ENCODE results near the gene PAQR6.
A peak's percentile ranks its signal among the peaks of the same experiment; 100 is the strongest.
"Not testable (repeated sequence)": the region's sequence is repeated elsewhere in the genome, so short reads cannot be mapped to it uniquely, and the experiment has no call there.

Gene PAQR6

GRCh38 chr1:156230473-156230837, 17.4 kb downstream of the PAQR6 start:
- DNase-seq (ENCODE audit: low read depth, low spot score), result no peak

GRCh38 chr1:156229809-156230472, 17.9 kb downstream of the PAQR6 start:
- no peak for DNase-seq (ENCODE audit: low read depth, low spot score)

- DNase-seq (ENCODE audit: low read depth, low spot score), result no peak
Measured at GRCh38 chr1:156228501-156228900, 19.4 kb downstream of the PAQR6 start.

GRCh38 chr1:156226782-156227181, 21.1 kb downstream of the PAQR6 start:
- no peak for DNase-seq (ENCODE audit: low read depth, low spot score)

- no peak for DNase-seq (ENCODE audit: low read depth, low spot score)
Measured at GRCh38 chr1:156226116-156226538, 21.7 kb downstream of the PAQR6 start.

- DNase-seq (ENCODE audit: low read depth, low spot score), result no peak
Measured at GRCh38 chr1:156225677-156226014, 22.2 kb downstream of the PAQR6 start.

GRCh38 chr1:156221986-156222692, 25.7 kb downstream of the PAQR6 start:
- DNase-seq (ENCODE audit: low read depth, low spot score), result no peak

- no peak for DNase-seq (ENCODE audit: low read depth, low spot score)
Measured at GRCh38 chr1:156220226-156220625, 27.6 kb downstream of the PAQR6 start.

GRCh38 chr1:156217871-156218270, 30.0 kb downstream of the PAQR6 start:
- no peak for DNase-seq (ENCODE audit: low read depth, low spot score)

- DNase-seq (ENCODE audit: low read depth, low spot score), result not testable (repeated sequence)
Measured at GRCh38 chr1:156216361-156217086, 31.3 kb downstream of the PAQR6 start.

GRCh38 chr1:156214024-156214748, 33.7 kb downstream of the PAQR6 start:
- DNase-seq (ENCODE audit: low read depth, low spot score), result no peak

GRCh38 chr1:156213644-156213966, 34.3 kb downstream of the PAQR6 start:
- no peak for DNase-seq (ENCODE audit: low read depth, low spot score)

GRCh38 chr1:156212833-156213643, 34.8 kb downstream of the PAQR6 start, which contains the start of gene PMF1:
Gene PMF1 (plus strand): TSS chr1:156213007. CDS start chr1:156213016, 9 bp downstream.
- DNase-seq (ENCODE audit: low read depth, low spot score), result peak; percentile 94

- no peak for DNase-seq (ENCODE audit: low read depth, low spot score)
Measured at GRCh38 chr1:156212130-156212529, 35.7 kb downstream of the PAQR6 start.

GRCh38 chr1:156211243-156211642, 36.6 kb downstream of the PAQR6 start:
- DNase-seq (ENCODE audit: low read depth, low spot score), result no peak

- DNase-seq (ENCODE audit: low read depth, low spot score), result no peak
Measured at GRCh38 chr1:156204686-156205085, 43.2 kb downstream of the PAQR6 start.

- no peak for DNase-seq (ENCODE audit: low read depth, low spot score)
Measured at GRCh38 chr1:156203331-156203730, 44.5 kb downstream of the PAQR6 start.

GRCh38 chr1:156200044-156200443, 47.8 kb downstream of the PAQR6 start:
- DNase-seq (ENCODE audit: low read depth, low spot score), result no peak

- no peak for DNase-seq (ENCODE audit: low read depth, low spot score)
Measured at GRCh38 chr1:156198831-156199349, 49.0 kb downstream of the PAQR6 start.

GRCh38 chr1:156196445-156196844, 51.4 kb downstream of the PAQR6 start:
- no peak for DNase-seq (ENCODE audit: low read depth, low spot score)

GRCh38 chr1:156195853-156196252, 52.0 kb downstream of the PAQR6 start:
- DNase-seq (ENCODE audit: low read depth, low spot score), result no peak
